Measurements from ENCODE around the gene RPGRIP1L. TPM values are rescaled to one million over a fixed set of nuclear protein-coding genes. Genes with fewer than 3 reads are reported as not detected.

The RPGRIP1L gene
- total and polyA plus RNA-seq, 3 donors from 2014 or later = 22.0 to 37.4 (median 23.0) TPM

GRCh38 chr16:53714205-53715022 lies 10.8 kb upstream of the RPGRIP1L start:
- no peak overlapping the region for H3K4me3 ChIP-seq
- H3K27ac ChIP-seq = peak overlapping the region in 1 of 2 donors; percentile 32
- peak; percentile 44 for DNase-seq
- TF ChIP-seq POLR2A (IDR thresholded peaks at IDR 0.05) = no peak
- no peak for TF ChIP-seq CTCF (IDR thresholded peaks at IDR 0.05)
- peaks cover 12% of the 10 kb centered on the region for H3K4me1 ChIP-seq
- H3K9me3 ChIP-seq = no peaks in the 10 kb centered on the region
- no peaks in the 10 kb centered on the region for H3K36me3 ChIP-seq (ENCODE audit: low read depth, missing control alignments)
- intact Hi-C loops (cut with DNase I; ENCODE audit: low total_unique reads) = no loop called here
- 39 to 41% methylated on average over 7 of the region's 7 CpGs for WGBS, 2 donors
- H3K27me3 ChIP-seq = no peaks in the 10 kb centered on the region

GRCh38 chr16:53713403-53714204 lies 9.9 kb upstream of the RPGRIP1L start:
- no peak for TF ChIP-seq POLR2A (IDR thresholded peaks at IDR 0.05)
- no peak for TF ChIP-seq CTCF (IDR thresholded peaks at IDR 0.05)
- intact Hi-C loops (cut with DNase I; ENCODE audit: low total_unique reads) = no loop called here
- no peaks in the 10 kb centered on the region for H3K27me3 ChIP-seq
- no peaks in the 10 kb centered on the region for H3K36me3 ChIP-seq (ENCODE audit: low read depth, missing control alignments)
- no peak overlapping the region for H3K4me3 ChIP-seq
- DNase-seq = no peak
- 54 to 59% methylated on average over 3 of the region's 3 CpGs for WGBS, 2 donors
- H3K9me3 ChIP-seq = no peaks in the 10 kb centered on the region
- H3K4me1 ChIP-seq = peaks cover 12% of the 10 kb centered on the region
- H3K27ac ChIP-seq = no peak overlapping the region

- WGBS, 2 donors = 90 to 94% methylated on average over 2 of the region's 2 CpGs
- peaks cover 12% of the 10 kb centered on the region for H3K4me1 ChIP-seq
- H3K4me3 ChIP-seq = no peak overlapping the region
- intact Hi-C loops (cut with DNase I; ENCODE audit: low total_unique reads) = no loop called here
- no peaks in the 10 kb centered on the region for H3K27me3 ChIP-seq
- DNase-seq = no peak
- no peaks in the 10 kb centered on the region for H3K36me3 ChIP-seq (ENCODE audit: low read depth, missing control alignments)
- H3K9me3 ChIP-seq = no peaks in the 10 kb centered on the region
- TF ChIP-seq CTCF (IDR thresholded peaks at IDR 0.05) (no peak), POLR2A (IDR thresholded peaks at IDR 0.05) (no peak)
- H3K27ac ChIP-seq = no peak overlapping the region
These were observed 8.4 kb upstream of the RPGRIP1L start for GRCh38 chr16:53712065-53712464.

GRCh38 chr16:53711390-53711789 lies 7.7 kb upstream of the RPGRIP1L start:
- TF ChIP-seq POLR2A (IDR thresholded peaks at IDR 0.05) = no peak
- TF ChIP-seq CTCF (IDR thresholded peaks at IDR 0.05) = no peak
- intact Hi-C loops (cut with DNase I; ENCODE audit: low total_unique reads) = no loop called here
- 96 to 97% methylated on average over 3 of the region's 3 CpGs for WGBS, 2 donors
- Histone ChIP-seq H3K27ac (no peak overlapping the region), H3K4me1 (peaks cover 12% of the 10 kb centered on the region), H3K27me3 (no peaks in the 10 kb centered on the region), H3K36me3 (ENCODE audit: low read depth, missing control alignments) (no peaks in the 10 kb centered on the region), H3K4me3 (no peak overlapping the region), H3K9me3 (no peaks in the 10 kb centered on the region)
- DNase-seq = no peak
